GM19351 (cell line): ENCODE results near the gene HIRA.

Experiments
- ATAC-seq: cut with Tn5 transposase; IDR thresholded peaks from one replicate; pipeline ENCODE4 v1.9.1; 2021; ENCODE audit warnings: mild to moderate bottlenecking, moderate library complexity; ENCODE audit not compliant: unreplicated experiment

HIRA gene

DNA sequence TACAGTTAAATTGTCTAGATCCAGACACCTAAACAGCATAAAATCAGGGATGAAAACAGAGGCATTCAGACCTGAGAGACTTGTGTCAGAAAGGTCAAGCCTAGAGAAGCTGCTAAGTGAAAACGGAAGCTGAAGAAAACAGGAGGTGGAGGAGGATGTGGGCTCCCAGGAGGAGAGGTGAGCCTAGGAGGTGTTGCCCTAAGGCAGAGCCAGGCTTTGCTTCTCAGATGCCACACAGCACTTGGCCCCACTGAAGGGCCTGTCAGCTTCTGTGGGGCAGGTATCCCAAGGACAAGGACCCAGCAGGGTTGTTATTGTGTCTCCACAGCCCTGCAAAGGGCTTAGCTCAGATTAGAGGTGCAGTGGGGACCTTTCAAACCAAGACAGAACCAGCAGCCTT is 33.0 kb upstream of the HIRA start:
- ATAC-seq, result no peak

DNA sequence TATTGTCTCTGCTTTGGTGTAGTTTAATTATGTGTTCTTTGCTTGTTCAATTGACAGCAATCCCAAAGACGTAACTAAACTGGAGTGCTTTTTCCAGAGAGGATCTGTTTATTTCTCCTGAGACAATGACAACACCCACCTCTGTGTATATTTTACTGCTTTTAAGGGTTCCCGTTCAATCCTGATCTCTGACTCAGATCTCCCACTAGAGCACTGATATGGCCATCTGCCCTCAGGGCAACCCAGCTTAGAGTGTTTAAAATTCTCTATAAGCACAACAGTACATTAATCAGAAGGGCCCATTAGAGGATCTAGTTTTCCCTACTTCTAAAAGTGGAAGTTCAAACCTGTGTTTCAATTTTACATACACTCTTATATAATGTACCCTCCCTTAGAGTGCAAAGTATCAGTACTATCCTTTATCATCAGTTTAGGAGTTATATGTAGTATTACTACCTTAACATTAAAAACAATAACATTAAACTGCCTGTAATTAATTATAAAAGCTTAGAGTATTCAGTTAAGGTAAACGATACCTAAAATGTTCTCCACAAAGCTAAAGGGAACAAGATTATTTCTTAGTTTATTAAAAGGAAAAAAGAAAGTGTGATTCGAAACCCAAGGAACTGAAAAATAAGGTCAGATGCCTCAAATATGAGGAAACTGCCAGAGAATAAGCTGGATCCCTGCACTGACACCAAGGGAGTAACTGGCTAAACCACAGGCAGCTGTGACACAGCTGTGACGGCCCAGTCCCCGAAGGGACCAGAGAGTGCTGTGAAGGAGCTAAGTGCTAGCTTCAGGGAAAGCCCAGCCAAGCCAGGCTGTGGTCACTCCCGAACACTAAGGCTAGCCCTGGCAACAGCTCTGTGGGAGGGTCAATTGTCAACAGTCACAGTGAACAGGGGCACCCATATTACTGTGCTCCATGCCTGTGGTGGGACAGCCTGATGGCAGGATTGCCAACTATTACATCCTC is 32.2 kb upstream of the HIRA start:
- ATAC-seq, result no peak

DNA sequence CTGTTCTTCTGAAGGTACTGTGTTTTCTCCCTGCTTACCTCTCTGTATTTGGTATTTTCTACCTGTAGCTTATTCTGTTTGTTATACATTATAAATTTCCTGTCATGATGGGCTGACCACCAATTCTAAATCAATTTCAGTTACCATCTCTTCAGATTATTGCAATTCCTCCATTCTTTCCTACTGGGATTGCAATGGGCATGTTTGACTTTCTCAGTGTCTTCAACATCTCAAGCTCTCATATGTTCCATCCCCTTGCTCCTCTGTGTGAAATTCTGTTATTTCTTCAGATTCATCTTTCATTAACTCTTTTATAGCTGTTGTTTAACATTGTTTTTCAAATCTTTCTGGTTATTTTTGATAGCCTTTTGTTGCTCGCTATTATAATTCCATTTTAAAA is 31.5 kb upstream of the HIRA start:
- no peak for ATAC-seq

DNA sequence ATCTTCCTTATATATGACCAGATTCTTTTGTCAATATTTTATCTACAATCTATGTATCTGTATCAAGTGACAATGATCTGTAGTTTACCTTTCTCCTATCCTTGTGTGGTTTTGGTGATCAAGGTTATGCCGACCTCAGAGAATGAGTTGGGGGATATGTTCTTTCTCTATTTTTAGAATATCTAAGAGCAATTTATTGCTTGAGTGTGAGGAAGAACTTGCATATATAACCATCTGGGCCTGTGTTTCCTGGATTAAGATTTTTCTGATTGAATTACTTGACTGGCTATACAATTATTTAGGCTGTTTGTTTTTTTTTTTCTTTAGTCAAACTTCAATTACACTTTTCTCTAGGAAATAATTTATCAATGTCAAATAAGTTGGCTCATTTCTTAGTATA is 30.0 kb upstream of the HIRA start:
- no peak for ATAC-seq

DNA sequence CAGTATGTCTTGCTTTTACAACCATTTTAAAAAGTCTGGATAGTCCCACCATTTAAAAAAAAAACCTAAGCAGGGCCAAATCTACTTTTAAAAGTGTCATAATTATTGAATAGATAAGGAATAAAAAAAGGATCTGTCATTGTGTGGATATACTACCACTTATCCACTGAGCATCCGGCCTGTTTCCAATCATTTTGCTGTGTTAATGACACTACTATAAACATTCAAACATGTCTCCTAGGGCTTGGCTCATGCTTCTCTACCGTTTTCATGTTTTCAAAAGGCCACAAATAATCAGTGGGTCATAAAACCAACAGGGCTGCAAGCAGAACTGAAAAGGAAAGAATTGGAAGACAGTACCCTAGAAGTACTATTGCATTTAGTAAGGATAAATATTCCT is 28.5 kb upstream of the HIRA start:
- no peak for ATAC-seq

DNA sequence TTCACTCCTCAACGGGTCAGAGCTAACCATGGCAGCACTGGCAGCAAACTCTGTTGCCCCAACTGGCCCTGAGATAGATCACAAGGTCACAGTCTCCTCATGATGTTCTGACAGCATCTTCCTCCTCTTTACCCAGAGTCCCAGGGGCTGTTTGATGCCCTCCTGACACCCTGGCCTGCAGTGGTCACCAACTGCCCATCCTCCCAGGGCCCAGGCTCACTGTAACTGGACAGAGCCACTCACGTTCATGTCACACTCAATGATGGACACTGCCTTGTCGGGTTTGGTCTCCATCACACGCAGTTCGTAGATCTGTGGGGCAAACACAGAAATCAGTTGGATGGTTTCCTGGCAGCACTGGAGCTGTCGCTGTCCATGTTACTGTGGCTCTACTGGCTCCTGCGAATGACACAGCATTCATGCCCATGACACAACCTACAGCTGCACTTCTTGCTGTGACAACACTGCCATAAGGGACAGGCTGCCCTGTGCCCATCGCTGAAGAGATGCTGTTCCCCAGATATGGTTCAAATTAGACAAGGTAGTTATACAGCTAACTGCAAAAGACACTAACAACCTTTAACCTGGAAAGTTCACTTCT is 26.4 kb upstream of the HIRA start:
- ATAC-seq, result no peak

DNA sequence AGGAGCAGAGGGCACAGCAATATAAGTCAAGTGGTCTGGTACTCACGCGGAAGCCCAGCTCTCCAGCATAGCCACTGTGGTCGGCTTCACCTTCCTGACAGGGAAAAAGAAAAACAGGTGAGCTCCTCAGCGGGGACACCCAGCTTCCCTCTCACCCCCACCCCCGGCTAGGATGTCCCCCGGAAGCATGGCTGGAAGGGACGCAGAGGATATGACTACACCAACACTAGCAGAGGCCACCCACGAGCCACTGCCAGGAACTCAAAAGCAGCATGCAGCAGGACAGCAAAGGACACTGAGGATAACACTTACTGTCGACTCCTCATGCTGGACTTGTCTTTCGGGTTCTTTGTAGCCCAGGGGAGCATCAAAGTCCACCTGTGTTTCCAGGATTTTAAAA is 25.0 kb upstream of the HIRA start:
- no peak for ATAC-seq

DNA sequence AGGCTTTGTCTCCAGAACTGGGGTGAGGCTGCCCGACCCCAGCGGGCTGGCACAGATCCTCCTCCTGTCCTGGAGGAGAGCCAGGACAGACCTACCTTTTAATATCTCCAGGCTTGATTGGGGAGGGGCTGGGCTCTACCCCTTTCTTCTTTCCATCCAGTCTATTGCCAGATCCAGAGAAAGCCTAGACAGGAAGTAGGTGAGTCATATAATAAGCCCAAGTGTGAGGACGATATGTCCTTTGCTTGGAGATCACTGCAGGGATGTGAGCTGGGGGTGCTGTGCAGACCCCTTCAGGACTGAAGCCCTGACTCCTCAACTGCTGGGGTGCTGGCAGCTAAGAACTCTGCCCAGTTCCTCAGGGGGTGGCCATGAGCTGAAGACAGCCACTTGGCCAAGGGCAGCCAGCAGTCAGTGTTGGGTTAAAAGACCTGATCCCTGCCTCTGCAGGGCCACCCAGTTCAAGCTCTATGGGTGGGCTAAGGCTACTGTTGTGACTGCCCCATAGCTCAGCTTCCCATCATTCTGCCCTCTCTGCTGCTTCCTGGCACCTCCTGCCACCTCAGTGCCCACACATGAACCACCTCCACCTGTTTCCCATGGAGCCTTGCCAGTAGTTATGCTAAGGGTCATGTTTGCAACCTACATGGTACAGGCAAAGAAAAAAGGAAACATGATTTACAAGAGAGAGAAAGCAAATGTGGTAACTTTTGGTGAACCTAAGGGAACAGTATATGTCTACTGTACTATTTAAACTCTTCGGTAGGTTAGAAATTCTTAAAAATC is 24.2 kb upstream of the HIRA start:
- ATAC-seq, result no peak

DNA sequence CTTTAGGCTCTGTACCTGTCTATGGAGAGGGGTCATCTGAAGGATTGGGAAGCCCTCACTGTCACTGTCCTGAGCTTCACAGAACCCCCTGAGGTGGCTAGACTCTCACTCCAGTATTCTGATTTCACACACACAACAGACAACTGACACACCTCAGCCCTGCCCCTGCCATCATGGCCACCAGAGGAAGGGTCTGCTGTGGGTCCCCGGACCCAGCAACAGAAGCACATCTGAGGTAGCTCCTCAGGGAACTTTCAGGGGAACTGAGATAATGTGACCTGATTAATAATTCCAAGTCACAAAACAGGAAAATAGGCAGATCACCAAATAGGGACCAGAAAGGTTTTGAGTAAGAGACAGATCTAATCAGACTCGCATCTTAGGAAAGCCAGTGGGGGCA is 23.5 kb upstream of the HIRA start:
- no peak for ATAC-seq

DNA sequence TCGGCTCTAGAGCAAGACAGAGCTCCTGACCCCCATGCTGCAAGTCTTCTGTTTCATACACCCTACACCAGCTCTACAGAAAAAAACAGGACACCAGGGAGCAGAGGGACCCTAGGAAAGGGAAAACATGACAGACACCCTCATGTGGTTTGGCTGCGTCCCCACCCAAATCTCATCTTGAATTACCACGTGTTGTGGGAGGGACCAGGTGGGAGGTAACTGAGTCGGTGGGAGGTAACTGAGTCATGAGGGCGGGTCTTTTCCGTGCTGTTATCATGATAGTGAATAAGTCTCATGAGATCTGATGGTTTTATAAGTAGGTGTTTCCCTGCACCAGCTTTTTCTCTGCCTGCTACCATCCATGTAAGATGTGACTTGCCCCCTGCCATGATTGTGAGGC is 22.6 kb upstream of the HIRA start:
- ATAC-seq, result no peak

DNA sequence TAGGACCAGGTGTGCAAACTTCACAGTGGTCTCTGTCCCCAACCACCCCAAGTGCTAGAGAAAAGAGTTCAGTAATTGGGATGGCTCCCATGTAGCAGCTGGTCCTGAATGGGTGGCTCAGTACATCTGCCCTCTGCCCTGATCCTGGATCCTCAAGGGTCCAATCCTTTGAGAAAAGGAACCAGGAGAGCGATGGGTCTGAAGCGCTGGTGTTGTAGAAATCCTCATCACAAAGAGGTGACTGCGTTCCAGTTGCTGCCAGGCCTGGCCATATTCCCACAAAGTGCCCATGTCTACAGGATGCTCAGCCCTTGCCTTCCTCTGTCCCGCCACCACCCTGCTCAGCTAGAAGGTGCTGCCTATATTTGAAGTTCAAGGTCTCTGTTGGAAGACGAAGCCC is 22.2 kb upstream of the HIRA start:
- ATAC-seq, result no peak

DNA sequence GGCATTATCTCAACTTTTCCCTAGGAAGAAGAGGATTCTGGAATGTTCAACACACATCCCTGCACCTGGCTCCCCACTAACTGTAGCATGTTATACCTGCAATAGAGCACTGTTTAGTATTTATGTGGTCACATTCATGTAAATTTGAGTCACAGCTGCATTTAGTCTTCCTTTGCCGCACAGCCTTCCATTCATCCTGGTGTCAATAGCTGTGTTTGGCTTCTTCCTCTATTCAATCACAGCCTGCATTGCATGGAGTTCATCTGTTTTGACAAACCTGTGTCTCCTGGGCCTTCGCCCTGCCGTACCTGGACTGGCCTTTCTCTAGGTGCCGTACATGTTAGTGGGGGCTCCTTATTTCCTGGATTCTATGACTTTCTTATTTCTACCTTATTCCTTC is 20.0 kb upstream of the HIRA start:
- ATAC-seq, result no peak

DNA sequence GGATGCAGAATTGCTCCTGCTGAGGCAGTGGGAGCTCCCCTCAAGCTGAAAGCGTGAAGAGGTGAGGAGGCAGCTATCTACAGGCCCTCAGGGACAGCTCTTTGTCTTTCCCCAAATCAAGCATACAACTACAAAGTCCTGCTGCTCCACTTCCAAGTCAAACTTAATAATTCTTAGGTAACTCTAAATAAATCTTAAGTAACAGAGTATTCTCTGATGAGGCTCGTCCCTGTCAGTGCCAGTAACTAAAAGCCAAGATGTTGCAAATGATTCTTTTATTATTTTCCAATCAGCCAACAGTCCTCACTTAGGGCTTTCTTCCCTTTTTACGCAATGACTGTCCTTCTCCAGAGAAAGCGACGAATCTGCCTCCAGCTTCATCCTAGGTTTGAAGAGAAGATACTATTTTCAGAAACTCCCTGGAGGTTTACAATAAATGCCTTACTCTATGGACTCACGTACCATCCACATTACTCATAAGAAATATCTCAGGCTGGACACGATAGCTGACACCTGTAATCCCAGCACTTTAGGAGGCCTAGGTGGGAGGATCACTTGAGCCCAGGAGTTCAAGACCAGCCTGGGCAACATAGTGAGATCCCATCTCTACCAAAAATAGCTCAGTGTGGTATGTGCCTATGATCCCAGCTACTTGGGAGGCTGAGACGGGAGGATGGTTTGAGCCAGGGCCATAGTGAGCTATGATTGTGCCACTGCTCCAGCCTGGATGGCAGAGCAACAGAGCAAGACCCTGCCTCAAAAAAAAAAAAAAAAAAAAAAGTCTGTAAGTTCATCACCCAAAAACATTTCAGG is 19.0 kb upstream of the HIRA start:
- no peak for ATAC-seq

DNA sequence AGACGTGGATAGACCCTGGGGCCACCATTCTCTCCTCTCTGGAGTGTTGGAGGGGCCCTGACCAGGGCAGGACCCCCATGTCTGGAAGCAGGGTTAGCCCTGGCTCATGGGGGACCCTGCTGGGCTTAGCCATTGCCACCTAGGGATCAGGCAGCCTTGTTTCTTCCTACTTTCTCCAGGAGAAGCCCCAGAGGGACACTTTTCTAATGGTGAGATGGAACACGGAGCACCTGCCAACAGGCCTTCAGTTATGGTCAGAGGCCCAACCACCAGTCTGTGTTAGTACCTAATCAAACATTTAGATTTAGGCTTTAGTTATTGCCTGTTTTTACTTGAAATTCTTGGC is 17.9 kb upstream of the HIRA start:
- no peak for ATAC-seq

DNA sequence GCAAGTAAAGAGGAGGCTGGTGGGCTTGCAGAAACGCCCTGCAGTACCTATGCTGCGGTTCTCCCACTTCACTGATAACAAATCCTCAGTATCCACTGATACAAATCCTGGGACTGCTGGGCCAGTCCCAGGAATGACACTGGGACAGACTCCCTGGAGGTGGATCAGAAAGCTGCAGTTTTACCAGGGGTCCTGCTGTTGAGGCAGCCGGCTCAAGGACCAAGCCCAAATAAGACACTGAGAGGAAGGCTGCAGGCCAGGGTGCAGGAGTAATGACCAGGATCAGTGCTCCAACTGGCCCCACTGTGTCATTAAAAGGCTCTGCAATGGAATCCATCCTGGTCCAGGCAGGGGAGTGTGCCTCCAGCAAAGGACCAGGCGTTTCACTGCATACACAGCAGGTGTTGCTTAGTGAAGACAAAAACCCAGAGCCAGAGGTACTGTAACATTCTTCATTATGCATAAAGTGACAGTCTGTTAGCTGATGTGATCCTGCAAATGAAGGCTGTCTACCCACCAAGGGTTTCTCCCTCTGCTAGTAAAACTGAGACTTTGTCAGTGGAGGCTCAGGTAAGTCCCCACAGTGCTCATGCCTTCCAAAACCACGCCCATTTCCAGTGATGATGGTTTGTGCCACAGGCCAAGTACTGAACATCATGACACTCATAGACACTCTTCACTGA is 17.3 kb upstream of the HIRA start:
- ATAC-seq, result no peak

DNA sequence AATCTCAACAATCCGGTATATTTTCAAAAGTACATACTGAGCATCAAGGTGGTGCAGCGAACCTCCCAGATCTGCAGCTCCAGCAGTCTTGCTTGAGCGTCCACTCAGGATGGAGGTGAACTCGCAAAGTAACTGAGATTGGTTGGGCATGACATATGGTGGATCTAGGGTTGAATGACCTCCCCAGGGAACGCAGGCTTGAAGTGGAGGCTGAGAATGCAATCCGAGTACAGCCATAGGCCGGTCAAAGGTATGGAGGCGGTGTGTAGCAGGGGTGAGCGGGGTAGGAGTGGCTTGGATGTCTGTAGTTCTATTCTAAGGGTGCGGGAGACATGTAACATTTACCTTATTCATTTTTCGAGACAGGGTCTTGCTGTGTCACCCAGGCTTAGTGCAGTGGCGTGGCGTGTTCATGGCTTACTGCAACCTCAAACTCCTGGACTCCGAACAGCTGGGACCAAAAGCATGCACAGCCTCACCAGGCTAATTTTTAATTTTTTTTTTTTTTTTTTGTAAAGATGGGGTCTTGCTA is 16.6 kb upstream of the HIRA start:
- ATAC-seq, result peak; percentile 47

DNA sequence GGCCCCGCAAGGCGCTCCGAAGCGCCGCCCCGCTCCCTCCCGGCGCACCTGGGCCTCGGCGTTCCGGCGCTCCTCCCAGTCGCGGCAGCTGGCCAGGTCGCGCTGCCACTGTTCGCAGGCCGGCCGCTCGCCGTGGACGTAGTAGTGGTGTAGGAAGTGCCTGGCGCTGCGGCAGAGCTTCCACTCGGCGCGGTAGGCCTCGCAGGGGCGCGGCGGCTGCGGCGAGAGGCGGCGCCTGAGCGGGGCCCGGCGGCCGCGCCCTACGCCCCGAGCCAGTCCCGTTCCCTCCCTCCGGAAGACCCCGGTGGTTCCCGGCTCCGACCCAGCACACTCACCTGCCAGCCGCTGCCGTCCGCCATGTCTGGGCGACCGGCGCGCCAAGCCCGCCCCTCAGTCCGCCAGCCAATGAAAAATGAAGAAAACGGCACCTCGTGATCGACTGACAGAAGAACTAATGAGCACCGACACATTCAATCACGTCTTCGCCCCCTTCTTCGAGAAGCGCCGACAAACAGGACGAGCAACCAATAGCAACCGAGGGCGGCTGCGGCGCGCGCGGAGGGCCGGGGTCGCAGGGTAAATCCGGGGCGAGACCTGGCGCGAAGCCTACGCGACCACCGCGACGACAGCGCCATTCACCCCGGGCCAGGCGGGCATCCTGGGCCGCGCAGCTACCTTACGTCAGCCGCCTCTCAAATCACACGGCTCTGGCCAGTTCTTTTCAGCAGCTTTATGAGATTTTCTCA is 16.0 kb upstream of the HIRA start, which contains the start of gene C22orf39:
Gene C22orf39 (minus strand): TSS at position 382 of the 746 bp plus-strand sequence. CDS start 23 bp downstream, at position 359.
- peak; percentile 79 for ATAC-seq

DNA sequence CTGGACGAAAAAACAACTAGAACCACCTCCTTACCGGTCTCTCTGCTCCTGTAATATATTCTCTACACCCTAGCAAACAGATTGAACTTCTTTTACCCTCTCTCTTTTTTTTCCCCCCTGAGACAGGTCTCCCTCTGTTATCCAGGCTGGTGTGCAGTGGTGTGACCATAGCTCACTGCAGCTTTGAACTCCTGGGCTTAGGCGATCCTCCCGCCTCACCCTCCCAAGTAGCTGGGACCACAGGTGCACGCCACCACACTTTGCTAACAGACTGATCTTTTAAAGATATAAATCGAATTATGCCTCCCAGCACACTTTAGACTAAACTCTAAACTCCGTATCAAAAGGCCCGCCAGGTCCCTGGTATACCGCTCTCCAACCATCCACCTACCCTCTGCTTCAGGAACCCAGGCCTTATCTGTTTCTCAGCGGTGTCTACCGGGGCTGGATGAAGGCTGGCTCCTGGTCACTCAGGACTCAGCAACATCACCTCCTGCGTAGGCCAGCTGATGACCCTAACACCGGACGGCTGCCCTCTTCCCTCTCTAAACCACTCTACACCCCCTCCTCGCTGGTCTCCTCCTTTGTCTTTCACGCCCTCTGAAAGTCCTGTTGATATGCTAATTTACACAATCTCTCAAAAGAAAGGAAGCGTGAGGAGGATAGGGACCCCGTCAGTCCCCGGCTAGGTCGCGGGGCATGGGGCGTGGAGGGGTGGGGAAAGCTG is 15.2 kb upstream of the HIRA start:
- ATAC-seq, result peak; percentile 7
